IMR-90 (cell line): Measurements from ENCODE around the gene KRTAP4-2.

ENCODE experiments used
- BHLHE40 ChIP-seq: fragments of 150-350 bp; IDR thresholded peaks from 2 replicates; pipeline ENCODE4 v1.6.1; 2016; ENCODE audit warnings: mild to moderate bottlenecking, low read depth, low read length
- CEBPB ChIP-seq: IDR thresholded peaks from 2 replicates; pipeline ENCODE4 v1.6.1; 2012; ENCODE audit warnings: low read depth, low read length, improper control_type of control experiment
- CHD1 ChIP-seq: IDR thresholded peaks from 2 replicates; pipeline ENCODE4 v1.6.1; 2012; ENCODE audit warnings: low read depth, low read length, improper control_type of control experiment
- CTCF ChIP-seq: conservative IDR thresholded peaks from 2 replicates; pipeline ENCODE4 v1.5.1; 2012; ENCODE audit warnings: mild to moderate bottlenecking, low read depth, low read length, improper control_type of control experiment
- MAFK ChIP-seq: IDR thresholded peaks from 2 replicates; pipeline ENCODE4 v1.6.1; 2012; ENCODE audit warnings: low read depth, low read length, improper control_type of control experiment
- NFE2L2 ChIP-seq: fragments of 150-350 bp; IDR thresholded peaks from 2 replicates; pipeline ENCODE4 v1.6.1; 2016; ENCODE audit warnings: low read depth, mild to moderate bottlenecking, low read length
- POLR2A ChIP-seq: IDR thresholded peaks from 2 replicates; pipeline ENCODE4 v1.6.1; 2012; ENCODE audit warnings: mild to moderate bottlenecking, low read depth, low read length
- RAD21 ChIP-seq: IDR thresholded peaks from 2 replicates; pipeline ENCODE4 v1.6.1; 2012; ENCODE audit warnings: low read length, improper control_type of control experiment
- RCOR1 ChIP-seq: IDR thresholded peaks from 2 replicates; pipeline ENCODE4 v1.6.1; 2012; ENCODE audit warnings: mild to moderate bottlenecking, low read length, improper control_type of control experiment; ENCODE audit not compliant: insufficient replicate concordance
- SMC3 ChIP-seq: fragments of 150-350 bp; IDR thresholded peaks from 2 replicates; pipeline ENCODE4 v1.6.1; 2016; ENCODE audit warnings: low read depth, mild to moderate bottlenecking, antibody characterized with exemption, low read length, moderate library complexity
- USF2 ChIP-seq: fragments of 150-350 bp; IDR thresholded peaks from 2 replicates; pipeline ENCODE4 v1.6.1; 2017; ENCODE audit warnings: mild to moderate bottlenecking, antibody characterized with exemption, low read length, low read depth

GRCh38 chr17:41178341-41178740, 320 bp upstream of the KRTAP4-2 start:
- TF ChIP-seq USF2 (peak; percentile 42), CEBPB (no peak), CTCF (no peak), POLR2A (no peak), RAD21 (no peak), RCOR1 (no peak), BHLHE40 (no peak), NFE2L2 (no peak), MAFK (no peak), CHD1 (no peak), SMC3 (no peak)
